Testis (tissue), 2 donors: Measurements from ENCODE around the gene ACYP2.

Experiments
- CTCF ChIP-seq, 3 experiments: fragments of 450-650 bp in 2 of 3; fragments of 200-600 bp in 1 of 3; sonication (generic) in 1 of 3; IDR thresholded peaks; one replicate each; pipeline ENCODE4 v1.5.1; 2016 to 2019; ENCODE audit warnings: antibody characterized with exemption in 3 of 3, mild to moderate bottlenecking in 2 of 3, moderate library complexity in 1 of 3
- POLR2A ChIP-seq: fragments of 450-650 bp; IDR thresholded peaks from one replicate; pipeline ENCODE4 v1.6.1; 2017; ENCODE audit warnings: antibody characterized with exemption, mild to moderate bottlenecking, moderate library complexity

- no peak for TF ChIP-seq CTCF (IDR thresholded peaks at IDR 0.05)
- no peak for TF ChIP-seq POLR2A
Measured at GRCh38 chr2:54308186-54308585, 192.8 kb downstream of the ACYP2 start.
